Measurements from ENCODE around the gene SHROOM4.

The SHROOM4 gene

GRCh38 chrX:50705042-50705441 lies 109.0 kb downstream of the SHROOM4 start:
- no peak for DNase-seq

DNA sequence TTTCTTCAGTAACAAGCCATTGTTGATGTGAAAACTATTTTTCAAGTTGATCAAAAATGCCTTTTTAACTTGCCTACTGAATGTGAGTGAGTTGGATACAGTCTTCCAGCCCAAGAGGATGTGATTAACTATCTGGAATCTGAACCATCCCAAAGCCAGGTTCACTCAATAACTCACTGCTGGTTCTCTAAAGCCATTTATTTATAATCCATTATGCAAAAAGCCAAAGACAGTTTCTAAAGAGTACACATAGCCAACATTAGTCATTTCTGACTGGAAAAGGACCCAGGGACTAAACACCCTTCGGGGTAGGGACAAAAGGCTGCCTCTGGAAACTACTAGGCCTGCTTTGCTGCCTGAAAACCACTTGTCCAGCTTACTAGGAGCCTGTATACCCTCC lies 109.6 kb downstream of the SHROOM4 start:
- no peak for DNase-seq

DNA sequence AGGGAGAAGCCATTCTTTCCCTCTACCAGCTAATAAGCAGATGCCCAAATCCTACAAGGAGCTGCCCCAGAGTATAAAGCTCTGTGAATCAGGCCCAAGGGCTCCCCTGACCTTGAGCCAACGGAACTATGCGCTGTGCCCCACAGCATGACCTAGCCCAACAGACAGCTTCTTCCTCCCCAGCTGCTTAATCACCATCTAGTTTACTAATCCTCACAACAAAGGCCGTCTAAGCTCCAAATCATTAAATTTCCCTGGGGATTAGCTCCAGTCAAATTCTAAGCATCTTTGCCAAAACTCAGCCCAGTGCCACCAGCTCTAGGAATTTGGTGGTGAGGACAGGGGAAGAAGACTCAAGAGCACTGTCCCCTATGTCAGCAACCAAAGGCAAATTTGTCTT lies 113.1 kb downstream of the SHROOM4 start:
- no peak for DNase-seq

GRCh38 chrX:50698944-50699343 lies 115.0 kb downstream of the SHROOM4 start:
- DNase-seq = no peak

DNA sequence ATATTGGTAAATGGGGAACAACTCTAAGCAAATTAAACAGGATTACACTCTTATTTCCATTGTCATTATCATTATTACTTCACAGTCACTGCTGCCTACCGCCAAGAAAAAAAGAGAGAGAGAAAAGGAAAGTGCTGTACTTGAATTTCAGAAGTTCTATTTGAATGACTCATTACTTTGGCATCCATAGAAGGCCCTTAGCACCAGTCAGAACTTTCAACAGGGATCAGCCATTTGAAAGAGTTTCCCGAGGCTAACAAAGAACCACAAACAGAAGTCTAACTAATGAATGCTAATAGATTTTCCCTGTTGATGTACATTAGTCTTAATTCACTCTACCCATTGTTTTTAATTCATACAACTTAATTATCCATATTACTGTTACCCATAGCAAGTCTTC lies 116.3 kb downstream of the SHROOM4 start:
- DNase-seq = no peak

GRCh38 chrX:50691820-50692219 lies 122.2 kb downstream of the SHROOM4 start:
- no peak for DNase-seq

- no peak for DNase-seq
Observed at GRCh38 chrX:50684871-50685270, 129.1 kb downstream of the SHROOM4 start.

- no peak for DNase-seq
Observed at GRCh38 chrX:50680990-50681389, 133.0 kb downstream of the SHROOM4 start.

- no peak for DNase-seq
Observed at GRCh38 chrX:50677789-50678188, 136.2 kb downstream of the SHROOM4 start.

DNA sequence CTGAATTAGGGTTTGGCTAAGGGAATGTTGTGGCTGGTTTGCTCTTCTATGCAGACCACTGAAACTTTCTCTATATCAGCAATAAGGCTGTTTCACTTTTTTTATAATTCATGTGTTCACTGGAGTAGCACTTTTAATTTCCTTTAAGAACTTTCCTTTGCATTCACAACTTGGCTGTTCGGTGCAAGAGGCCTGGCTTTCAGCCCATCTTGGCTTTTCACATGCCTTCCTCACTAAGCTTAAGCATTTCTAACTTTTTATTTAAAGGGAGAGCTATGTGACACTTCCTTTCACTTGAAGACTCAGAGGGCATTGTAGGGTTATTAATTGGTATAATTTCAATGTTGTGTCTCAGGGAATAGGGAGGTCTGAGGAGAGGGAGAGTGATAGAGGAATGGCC lies 142.3 kb downstream of the SHROOM4 start:
- DNase-seq = no peak

- DNase-seq = no peak
Observed at GRCh38 chrX:50668860-50669259, 145.1 kb downstream of the SHROOM4 start.

DNA sequence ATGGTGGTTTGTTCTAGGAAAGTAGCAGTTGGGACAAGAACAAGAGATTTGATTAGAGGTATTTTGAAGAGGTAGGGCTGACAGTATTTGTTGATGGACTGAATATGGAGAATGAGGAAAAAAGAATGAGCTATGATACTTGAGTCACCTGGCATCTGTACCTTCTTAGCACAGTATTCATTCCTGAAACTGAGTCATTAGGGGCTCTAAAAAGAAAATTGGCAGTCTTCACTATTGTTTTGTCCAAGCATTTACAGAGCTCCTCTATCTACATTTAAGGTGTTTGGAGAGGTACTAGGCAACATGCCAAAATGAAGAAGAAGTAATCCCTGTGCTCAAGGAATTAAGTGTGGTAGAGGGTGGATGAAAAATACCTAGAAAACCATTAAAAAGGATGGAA lies 165.8 kb downstream of the SHROOM4 start:
- no peak for DNase-seq

- DNase-seq = no peak
Observed at GRCh38 chrX:50644496-50644895, 169.5 kb downstream of the SHROOM4 start.

- DNase-seq = no peak
Observed at GRCh38 chrX:50643525-50644137, 170.4 kb downstream of the SHROOM4 start.

GRCh38 chrX:50638123-50638522 lies 175.9 kb downstream of the SHROOM4 start:
- DNase-seq = no peak

DNA sequence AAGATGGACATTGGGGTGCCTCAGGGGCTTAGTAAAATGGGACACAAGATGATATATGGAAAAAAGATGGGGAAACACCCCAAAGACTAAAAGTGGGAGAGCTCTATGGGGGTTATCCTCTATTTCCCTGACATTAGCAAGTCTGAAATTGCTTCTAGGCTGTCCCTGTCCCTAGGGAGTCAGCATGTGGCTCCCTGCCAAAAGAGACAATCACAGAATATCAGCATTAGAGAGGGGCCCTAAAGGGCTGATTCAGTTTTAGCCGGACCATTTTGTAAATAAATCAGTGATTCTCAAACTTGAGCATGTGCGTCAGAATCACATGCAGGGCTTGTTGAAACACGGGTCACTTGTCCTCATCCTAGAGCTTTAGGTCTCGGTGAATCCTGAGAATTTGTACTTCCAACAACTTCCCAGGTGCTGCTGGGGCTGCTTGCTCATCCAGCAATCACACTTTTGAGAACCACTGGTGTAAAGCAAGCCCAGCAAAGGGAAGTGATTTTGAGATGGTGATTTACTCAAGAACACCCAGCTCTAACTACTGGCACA lies 178.1 kb downstream of the SHROOM4 start:
- no peak for DNase-seq

GRCh38 chrX:50635162-50635561 lies 178.8 kb downstream of the SHROOM4 start:
- DNase-seq = no peak

DNA sequence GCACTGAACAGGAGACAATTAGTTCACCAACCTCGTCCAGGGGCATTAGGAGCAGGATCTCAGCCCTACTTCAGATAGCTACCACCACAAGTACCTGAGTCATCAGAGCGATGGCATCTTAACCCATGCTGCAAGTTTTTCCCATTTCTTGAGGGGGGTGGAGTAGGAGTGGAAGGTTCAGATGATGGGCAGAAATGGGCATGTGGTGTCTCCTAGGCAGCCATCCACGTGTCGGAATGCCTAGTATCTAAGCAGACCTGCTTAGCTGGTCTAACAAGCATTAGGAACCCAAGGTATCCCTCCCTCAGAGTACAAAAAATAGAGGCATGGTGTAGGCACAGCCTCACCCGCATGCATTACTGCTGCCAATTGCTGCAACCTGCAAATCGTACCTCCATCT lies 184.2 kb downstream of the SHROOM4 start:
- no peak for DNase-seq

DNA sequence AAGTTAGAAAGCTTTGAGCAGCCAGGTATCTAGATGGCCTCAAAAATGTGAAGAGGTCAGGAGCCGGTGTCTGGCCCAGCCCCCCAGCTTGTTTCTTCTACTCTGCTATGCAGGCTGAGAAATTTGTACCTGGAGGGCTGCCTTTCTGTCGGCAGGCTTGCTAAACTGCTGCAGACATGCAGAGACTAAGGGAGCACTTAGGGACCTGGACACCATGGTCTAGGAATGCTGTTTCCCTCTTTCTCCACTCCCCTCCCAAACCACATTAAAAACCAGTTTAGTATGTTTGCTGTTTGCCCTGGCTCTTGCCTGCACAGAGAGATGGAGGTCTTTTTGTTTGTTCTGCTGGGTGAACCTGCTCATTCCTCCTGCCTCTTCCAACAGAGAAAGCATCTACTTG lies 186.3 kb downstream of the SHROOM4 start:
- no peak for DNase-seq

DNA sequence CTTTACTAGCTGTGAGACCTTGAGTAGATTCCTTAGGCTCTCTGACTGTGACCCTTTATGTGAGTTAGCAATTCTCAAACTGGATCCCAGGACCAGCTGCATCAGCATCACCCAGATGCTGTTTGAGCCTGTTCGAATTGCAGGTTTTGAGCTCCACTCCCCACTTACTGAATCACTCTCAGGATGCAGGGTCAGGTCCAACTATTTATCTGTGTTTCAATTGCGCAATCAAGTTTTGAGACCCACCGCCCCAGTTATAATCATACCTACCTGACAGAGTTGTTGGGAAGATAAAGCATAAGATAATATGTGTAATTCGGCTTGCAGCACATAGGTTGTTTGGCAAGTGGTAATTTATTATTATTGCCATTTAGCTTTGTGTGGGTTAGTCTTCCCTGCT lies 187.6 kb downstream of the SHROOM4 start:
- DNase-seq = no peak

DNA sequence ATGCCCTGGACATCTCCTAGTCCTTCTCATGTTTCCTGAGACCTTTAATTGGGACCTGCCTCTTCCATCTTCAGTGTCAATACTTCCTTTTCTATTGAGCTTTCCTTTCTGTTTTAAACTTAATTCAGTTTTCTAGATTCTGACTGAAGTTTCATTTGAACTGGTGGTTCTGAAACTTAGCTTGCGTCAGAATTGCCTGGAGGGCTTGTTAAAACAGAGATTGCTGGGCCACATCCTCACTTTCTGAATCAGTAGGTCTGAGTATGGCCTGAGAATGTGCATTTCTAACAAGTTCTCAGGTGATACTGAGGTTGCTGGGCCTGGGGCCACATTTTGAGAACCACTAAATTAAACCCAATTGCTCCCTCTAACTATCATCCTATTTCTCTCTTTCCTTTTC lies 191.2 kb downstream of the SHROOM4 start:
- DNase-seq = no peak

GRCh38 chrX:50618788-50619558 lies 195.0 kb downstream of the SHROOM4 start:
- DNase-seq = no peak

GRCh38 chrX:50617183-50617582 lies 196.8 kb downstream of the SHROOM4 start:
- no peak for DNase-seq

DNA sequence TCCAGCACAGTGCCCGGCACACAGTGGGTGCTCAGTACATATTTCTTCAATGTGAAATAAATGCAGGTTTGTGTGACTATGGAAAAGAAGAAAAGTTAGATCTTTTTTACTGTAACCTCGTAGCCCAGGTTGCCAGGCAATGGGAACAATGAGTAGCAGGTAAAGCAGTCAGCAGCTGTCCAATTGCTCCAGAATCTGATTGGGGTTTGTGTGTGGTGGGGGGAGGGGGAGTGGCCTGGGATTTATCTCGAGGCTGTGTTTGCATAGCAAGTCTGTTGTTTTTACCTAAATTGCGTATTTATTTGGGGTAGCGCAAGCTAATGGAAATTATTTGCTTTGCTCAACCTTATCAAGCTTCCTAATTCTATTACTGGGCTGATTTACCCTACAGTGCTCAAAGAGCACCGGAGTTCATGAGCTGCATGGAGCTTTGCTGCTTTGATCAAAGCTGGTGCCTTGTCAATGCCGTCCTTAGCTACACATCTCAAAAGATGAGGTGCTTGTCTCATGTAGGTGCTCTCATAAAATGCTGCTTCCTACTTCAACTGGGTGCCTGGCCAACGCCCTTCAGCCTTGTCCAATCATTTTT lies 198.3 kb downstream of the SHROOM4 start:
- no peak for DNase-seq

Measured in activated CD4-positive, alpha-beta T cell treated with anti-CD3 and anti-CD28 coated beads, Interleukin-2, amount 50 U/mL, for 1 hour (primary cell).